Fibroblast of skin of scalp (primary cell): ENCODE results near the gene PDE10A.
A peak's percentile ranks its signal among the peaks of the same experiment; 100 is the strongest.
"Not testable (repeated sequence)": the region's sequence is repeated elsewhere in the genome, so short reads cannot be mapped to it uniquely, and the experiment has no call there.

Experiments used
- DNase-seq: peaks from one replicate; pipeline ENCODE4 v3.0.0-alpha.2; 2013

PDE10A gene

GRCh38 chr6:165621940-165622339, 41.1 kb downstream of the PDE10A start:
- no peak for DNase-seq

DNA sequence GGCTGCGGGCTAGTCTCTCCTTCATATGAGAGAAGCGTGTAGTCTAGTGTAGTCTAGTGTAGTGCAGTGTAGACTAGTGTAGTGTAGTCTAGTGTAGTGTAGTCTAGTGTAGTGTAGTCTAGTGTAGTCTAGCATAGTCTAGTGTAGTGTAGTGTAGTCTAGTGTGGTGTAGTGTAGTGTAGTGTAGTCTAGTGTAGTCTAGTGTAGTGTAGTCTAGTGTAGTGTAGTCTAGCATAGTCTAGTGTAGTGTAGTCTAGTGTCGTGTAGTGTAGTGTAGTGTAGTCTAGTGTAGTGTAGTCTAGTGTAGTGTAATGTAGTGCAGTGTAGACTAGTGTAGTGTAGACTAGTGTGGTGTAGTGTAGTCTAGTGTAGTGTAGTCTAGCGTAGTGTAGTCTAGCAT, 44.1 kb downstream of the PDE10A start:
- not testable (repeated sequence) for DNase-seq

DNA sequence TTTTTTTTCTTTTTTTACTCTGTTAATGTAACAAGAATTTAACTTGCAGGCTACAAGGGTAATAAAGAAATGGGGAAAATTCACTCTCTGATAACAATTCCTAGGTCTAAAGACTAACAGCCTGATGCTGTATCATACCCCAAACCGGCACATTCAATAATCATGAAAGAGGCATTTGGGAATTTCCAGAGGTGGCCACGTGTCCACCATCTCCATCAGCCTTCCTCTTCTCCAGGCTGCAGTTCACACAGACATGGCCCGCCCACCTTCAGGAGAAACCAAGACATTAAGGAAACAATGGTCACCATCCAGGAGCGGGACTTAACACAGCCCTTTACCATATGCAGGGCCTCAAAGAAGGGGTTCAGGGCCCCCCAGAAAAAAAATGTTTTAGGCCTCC, 44.8 kb downstream of the PDE10A start:
- no peak for DNase-seq

GRCh38 chr6:165617528-165617927, 45.5 kb downstream of the PDE10A start:
- DNase-seq: no peak

DNA sequence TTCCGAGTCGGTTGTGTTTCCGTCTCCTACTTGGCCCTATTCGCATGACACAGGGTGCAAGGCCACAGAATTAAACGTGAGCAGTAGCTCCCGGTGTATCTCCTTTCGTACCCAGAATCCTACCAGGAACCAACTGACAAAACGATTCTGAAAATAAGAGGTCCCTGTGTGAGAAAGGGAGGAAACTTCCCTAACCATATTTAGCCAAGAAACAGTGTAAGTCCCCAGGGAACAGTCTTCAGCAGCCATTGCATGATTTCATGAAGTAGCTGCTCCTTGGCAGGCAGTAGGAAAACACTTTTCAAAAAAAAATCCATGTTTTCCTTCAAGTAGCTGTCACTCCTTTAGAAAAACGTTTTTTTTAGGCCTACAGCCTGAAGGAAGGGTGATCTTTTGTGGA, 46.9 kb downstream of the PDE10A start:
- DNase-seq: peak; percentile 62

GRCh38 chr6:165615636-165616035, 47.4 kb downstream of the PDE10A start:
- DNase-seq: peak; percentile 9

DNA sequence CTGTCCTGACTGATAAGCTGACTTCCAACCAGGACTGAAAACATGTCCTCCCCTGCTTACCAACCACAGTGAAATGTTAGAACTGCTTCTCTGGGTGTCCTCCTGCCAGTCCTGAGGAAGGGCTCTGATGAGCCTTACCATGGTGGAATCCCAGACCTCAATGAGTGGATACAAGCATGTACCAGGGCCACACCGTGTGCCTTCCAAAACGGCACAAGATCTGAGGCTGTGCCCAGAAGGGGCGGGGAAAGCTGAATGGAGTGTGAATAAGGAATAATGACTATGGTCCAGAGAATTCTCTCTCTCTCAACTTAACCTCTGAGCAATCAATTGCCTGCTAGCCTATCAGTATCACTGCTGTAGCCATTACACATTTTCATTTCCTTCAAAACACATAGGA, 51.7 kb downstream of the PDE10A start:
- DNase-seq: no peak

DNA sequence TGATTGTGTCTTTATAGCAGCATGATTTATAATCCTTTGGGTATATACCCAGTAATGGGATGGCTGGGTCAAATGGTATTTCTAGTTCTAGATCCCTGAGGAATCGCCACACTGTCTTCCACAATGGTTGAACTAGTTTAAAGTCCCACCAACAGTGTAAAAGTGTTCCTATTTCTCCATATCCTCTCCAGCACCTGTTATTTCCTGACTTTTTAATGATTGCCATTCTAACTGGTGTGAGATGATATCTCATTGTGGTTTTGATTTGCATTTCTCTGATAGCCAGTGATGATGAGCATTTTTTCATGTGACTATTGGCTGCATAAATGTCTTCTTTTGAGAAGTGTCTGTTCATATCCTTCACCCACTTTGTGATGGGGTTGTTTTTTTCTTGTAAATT, 54.5 kb downstream of the PDE10A start:
- not testable (repeated sequence) for DNase-seq

DNA sequence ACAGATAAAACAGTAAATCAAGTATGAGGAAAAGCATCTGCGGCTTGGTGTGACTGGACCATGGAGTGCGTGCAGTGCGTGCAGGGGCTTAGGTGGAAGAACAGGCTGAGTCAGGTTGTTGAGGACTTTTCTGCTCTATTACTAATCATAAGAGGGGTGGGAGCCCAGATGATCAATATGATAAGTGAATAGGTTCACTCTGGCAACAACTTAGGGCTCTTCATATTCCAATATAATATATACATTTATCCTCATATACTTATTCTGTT, 56.4 kb downstream of the PDE10A start:
- DNase-seq: no peak

DNA sequence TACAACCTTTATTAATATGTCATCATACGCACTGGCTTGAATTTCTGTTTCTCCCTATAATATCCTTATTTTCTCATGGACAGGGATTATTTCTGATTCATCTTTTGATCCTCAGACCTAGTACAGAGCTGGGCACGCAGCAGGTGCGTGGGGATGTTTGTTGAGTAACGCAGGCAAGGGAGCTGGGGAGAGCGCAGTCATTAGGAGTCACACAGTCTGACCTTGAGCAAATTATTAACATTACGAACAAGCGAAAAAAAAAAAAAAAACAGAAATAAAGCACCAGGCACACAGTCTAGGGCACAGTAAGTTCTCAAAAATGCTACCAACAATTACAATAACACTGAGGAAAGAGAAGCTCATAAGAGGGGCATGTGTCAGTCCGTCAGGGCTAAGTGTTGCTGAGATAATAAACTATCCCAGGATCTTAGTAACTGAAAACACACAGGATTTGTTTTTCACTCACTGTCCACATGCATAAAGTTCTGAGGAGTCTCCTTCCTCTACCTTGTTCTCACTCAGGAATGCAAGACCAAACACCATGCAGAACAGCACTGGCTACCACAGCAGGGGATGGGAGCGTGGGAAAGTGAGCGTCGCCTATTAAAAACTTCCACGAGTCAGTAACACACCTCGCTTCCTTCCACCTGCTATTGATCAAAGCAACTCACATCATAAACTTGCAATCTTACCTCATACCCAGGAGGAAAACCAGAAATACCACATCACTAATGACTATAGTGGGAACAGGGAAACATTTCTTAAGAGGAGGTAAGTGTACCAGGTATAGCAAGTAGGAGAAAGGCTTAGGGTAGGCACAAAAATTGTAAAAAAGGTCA, 56.9 kb downstream of the PDE10A start:
- DNase-seq: no peak

DNA sequence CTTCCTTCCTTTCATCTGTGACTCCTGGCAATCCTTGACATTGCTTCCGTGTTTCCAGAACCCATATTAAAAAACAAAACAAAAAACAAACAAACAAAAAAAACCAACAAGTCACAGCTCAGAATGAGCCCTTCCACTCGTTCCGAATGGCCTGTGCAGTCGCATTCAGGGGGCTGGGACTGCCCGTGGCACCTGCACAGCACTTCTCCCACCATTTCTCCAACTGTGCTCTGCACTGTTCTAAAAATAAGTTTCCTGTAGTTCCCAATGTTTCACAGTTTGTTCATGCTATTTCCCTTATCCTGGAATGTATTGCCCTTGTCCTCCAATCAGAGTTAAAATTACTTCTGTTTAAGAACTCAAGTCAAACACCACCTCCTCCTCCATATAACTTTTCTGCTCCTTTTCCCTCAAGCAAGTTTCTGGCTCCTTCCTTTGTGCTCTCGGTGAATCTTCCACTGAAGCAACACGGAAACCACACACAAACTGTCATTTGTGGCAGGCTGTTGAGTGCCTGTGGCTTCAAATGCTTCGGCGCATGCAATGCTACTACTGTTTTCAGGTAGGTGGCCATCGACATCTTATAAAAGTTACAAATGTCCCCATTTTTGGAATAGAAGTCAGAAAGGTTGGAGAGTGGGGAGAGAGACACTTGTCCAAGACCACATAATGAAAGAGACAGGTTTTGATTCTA, 57.7 kb downstream of the PDE10A start:
- DNase-seq: no peak

GRCh38 chr6:165602291-165602690, 60.8 kb downstream of the PDE10A start:
- DNase-seq: no peak

DNA sequence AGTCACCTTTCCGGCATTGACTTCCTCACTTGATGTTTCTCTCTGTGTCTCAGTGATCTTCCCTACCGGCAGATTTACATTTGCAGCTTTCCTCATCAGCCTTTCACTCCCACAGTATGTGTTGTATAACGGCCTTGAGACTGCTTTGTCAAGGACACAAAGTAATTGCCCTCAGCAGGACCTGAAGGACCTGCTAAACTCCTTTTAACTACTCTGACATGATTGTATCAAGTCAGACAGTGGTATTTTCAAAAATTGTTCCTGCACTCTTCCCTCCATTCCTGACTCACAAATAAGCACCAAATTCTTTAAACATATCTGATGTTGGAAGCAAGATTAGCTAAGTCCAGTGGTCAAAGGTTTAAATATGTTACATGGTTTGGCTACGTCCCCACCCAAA, 62.4 kb downstream of the PDE10A start:
- DNase-seq: no peak

DNA sequence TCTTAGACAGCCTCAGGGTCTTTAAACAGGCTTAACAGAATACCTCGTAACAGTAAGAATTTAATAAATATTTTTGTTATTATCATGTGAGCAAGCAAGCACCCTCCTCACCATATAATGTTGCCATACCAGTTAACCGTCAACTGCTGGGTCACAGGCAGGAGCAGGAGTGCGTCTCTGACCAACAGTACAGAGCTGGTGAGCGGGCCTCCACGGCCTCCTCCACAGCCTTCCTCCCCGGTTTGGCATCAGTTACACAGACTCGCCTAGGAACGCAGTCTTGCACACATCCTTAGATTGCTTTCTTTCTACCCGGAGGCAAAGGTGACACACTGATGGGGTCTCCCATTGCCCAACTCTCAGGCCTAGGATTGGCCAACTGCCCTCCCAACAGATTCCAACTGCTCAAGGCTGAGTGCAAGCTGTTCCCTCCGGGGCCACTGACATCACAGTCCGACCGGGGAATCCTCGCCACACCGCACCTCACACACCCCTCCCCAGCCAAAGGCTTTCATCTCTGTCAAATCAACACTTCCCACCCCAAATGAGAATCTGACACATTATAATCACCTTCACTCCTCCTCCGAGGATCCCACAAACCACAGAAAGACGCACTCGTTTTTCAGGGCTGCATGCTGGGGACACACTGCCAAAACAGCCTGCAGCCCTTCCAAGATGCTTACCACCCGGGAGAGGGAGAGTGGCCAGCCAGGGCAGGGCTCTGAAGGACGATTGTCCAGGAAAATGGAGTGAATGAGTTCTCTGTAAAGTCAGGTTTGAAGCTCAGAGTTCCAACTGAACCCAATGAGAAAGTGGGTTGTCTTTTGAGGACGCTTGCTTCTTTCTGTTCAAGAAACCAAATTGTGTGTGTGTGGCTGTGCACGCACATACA, 63.2 kb downstream of the PDE10A start:
- DNase-seq: no peak

- DNase-seq: no peak
These were observed 63.9 kb downstream of the PDE10A start for GRCh38 chr6:165599121-165599520.

- DNase-seq: no peak
These were observed 65.2 kb downstream of the PDE10A start for GRCh38 chr6:165597821-165598220.

- no peak for DNase-seq
These were observed 68.3 kb downstream of the PDE10A start for GRCh38 chr6:165594584-165595333.

DNA sequence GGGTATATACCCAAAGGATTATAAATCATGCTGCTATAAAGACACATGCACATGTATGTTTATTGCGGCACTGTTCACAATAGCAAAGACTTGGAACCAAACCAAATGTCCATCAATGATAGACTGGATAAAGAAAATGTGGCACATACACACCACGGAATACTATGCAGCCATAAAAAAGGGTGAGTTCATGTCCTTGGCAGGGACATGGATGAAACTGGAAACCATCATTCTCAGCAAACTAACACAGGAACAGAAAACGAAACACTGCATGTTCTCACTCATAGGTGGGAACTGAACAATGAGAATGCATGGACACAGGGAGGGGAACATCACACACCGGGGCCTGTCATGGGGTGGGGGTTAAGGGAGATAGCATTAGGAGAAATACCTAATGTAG, 70.1 kb downstream of the PDE10A start:
- not testable (repeated sequence) for DNase-seq

DNA sequence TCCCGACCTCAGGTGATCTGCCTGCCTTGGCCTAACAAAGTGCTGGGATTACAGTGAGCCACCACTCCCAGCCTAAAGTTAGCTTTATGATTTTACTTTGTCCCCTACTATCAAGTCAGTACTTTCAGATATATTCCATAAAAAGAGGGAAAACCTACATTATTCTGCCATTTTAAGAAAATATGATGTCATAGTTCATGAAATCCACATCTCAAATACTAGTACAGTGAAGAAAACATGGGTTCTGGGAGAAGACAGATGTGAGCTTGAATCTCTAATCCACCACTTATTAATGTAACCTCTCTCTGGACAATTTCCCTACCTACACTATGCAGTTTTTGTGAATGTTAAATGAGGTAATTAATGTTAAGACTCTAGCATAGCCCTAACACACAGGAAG, 74.5 kb downstream of the PDE10A start:
- DNase-seq: no peak

- DNase-seq: no peak
These were observed 75.8 kb downstream of the PDE10A start for GRCh38 chr6:165587206-165587605.

GRCh38 chr6:165586706-165587105, 76.3 kb downstream of the PDE10A start:
- no peak for DNase-seq

GRCh38 chr6:165585060-165585459, 78.0 kb downstream of the PDE10A start:
- DNase-seq: peak; percentile 11

DNA sequence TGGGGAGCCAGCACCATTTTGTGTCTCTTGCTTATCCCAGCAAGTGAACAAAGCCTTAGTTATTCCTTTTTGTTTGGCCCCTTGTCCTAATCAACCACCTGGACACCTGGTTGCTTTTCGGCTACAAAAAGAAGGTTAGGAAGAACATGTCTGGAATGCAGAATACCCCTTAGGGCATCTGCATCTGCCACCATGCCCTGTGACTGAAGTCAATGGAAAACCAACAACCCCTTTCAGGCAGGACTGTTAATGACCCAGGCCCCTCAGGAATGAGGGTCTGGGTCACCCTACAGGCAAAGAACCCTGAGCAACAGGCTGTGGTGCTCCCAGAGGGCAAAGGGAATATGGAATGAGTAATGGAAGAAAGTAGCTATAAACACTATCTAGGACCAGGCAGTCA, 78.5 kb downstream of the PDE10A start:
- DNase-seq: no peak
